HepG2 (cell line): ENCODE results near the gene IL32. TPM values are rescaled to one million over a fixed set of nuclear protein-coding genes. Genes with fewer than 3 reads are reported as not detected.

Experiments used
- CEBPB ChIP-seq: IDR thresholded peaks from 2 replicates; pipeline ENCODE4 v1.6.1; 2011; ENCODE audit warnings: low read depth, low read length, improper control_type of control experiment, borderline replicate concordance
- EP300 ChIP-seq, 3 experiments: sonication (generic) in 1 of 3; formaldehyde crosslinking in 1 of 3; IDR thresholded peaks; 2 replicates each; pipeline versions ENCODE4 v1.5.1 to v1.6.1; 2011 to 2020; ENCODE audit warnings: low read depth in 2 of 3, low read length in 2 of 3, borderline replicate concordance in 1 of 3, improper control_type of control experiment in 1 of 3, mild to moderate bottlenecking in 1 of 3, missing genetic modification reagents in 1 of 3, moderate library complexity in 1 of 3
- FOXA1 ChIP-seq, 2 experiments: fragments of 450-650 bp in 1 of 2; sonication (generic) in 1 of 2; formaldehyde crosslinking in 1 of 2; IDR thresholded peaks; 2 replicates each; pipeline versions ENCODE4 v1.4.0 to v1.6.1; 2016 to 2020; ENCODE audit warnings: missing genetic modification reagents in 1 of 2
- NFIB ChIP-seq: sonication (generic); formaldehyde crosslinking; IDR thresholded peaks from 2 replicates; pipeline ENCODE4 v1.9.0; 2021; ENCODE audit warnings: missing genetic modification reagents, mild to moderate bottlenecking, borderline replicate concordance
- RBFOX2 ChIP-seq: fragments of 200-400 bp; formaldehyde crosslinking; IDR thresholded peaks from 2 replicates; pipeline ENCODE4 v1.6.1; 2017; ENCODE audit warnings: low read depth, mild to moderate bottlenecking, low read length
- TEAD2 ChIP-seq: sonication (generic); formaldehyde crosslinking; IDR thresholded peaks from 2 replicates; pipeline ENCODE4 v1.9.0; 2021; ENCODE audit warnings: missing genetic modification reagents
- TGIF2 ChIP-seq: IDR thresholded peaks from 2 replicates; pipeline ENCODE4 v1.6.1; 2016; ENCODE audit warnings: control low read depth, missing compliant biosample characterization
- ZBTB3 ChIP-seq: sonication (generic); formaldehyde crosslinking; IDR thresholded peaks from 2 replicates; pipeline ENCODE4 v1.4.0; 2020; ENCODE audit warnings: low read depth, mild to moderate bottlenecking, moderate library complexity, missing genetic modification reagents, borderline replicate concordance
- ZFY ChIP-seq: sonication (generic); formaldehyde crosslinking; IDR thresholded peaks from 2 replicates; pipeline ENCODE4 v1.4.0; 2020; ENCODE audit warnings: missing genetic modification reagents
- ZNF17 ChIP-seq: sonication (generic); formaldehyde crosslinking; IDR thresholded peaks from 2 replicates; pipeline ENCODE4 v1.5.0; 2020; ENCODE audit warnings: mild to moderate bottlenecking, missing genetic modification reagents
- ZNF24 ChIP-seq: fragments of 450-650 bp; IDR thresholded peaks from 2 replicates; pipeline ENCODE4 v1.6.1; 2017; ENCODE audit warnings: antibody characterized with exemption, mild to moderate bottlenecking
- ZNF333 ChIP-seq: sonication (generic); formaldehyde crosslinking; IDR thresholded peaks from 2 replicates; pipeline ENCODE4 v1.4.0; 2020; ENCODE audit warnings: mild to moderate bottlenecking, missing genetic modification reagents, borderline replicate concordance
- ZNF501 ChIP-seq: sonication (generic); formaldehyde crosslinking; IDR thresholded peaks from 2 replicates; pipeline ENCODE4 v1.5.1; 2020; ENCODE audit warnings: mild to moderate bottlenecking, moderate library complexity, missing genetic modification reagents
- ZNF547 ChIP-seq: sonication (generic); formaldehyde crosslinking; IDR thresholded peaks from 2 replicates; pipeline ENCODE4 v1.5.1; 2020; ENCODE audit warnings: mild to moderate bottlenecking, missing genetic modification reagents
- ZNF556 ChIP-seq: sonication (generic); formaldehyde crosslinking; IDR thresholded peaks from 2 replicates; pipeline ENCODE4 v1.4.0; 2020; ENCODE audit warnings: mild to moderate bottlenecking, missing genetic modification reagents, borderline replicate concordance
- ZNF614 ChIP-seq: IDR thresholded peaks from 2 replicates; pipeline ENCODE4 v1.6.1; 2018; ENCODE audit warnings: missing biosample characterization, missing genetic modification reagents, inconsistent platforms, borderline replicate concordance
- ZNF746 ChIP-seq: sonication (generic); formaldehyde crosslinking; IDR thresholded peaks from 2 replicates; pipeline ENCODE4 v1.8.0; 2022; ENCODE audit warnings: mild to moderate bottlenecking, missing genetic modification reagents
- ZNF776 ChIP-seq: sonication (generic); formaldehyde crosslinking; IDR thresholded peaks from 2 replicates; pipeline ENCODE4 v1.4.0; 2020; ENCODE audit warnings: mild to moderate bottlenecking, missing genetic modification reagents
- polyA plus RNA-seq, 8 experiments: library from polyadenylated mRNA; depleted of rRNA in 3 of 8; stranded (reverse) in 7 of 8; unstranded in 1 of 8; fragments of >200 nt; fragmentation: Illumina TruSeq in 4 of 8; extraction: Trizol in 4 of 8; gene quantifications; 2 replicates each; pipeline versions ENCODE4 v1.2.1 to v1.2.3, GENCODE V29; 2011 to 2016; ENCODE audit warnings: low read depth in 4 of 8, missing spikeins in 1 of 8, mixed read lengths in 1 of 8; ENCODE audit not compliant: insufficient read depth in 1 of 8
- total RNA-seq, 5 experiments: library from RNA; depleted of rRNA; stranded (reverse); fragments of >200 nt; fragmentation: Illumina TruSeq; extraction: Trizol; gene quantifications; 2 replicates each; pipeline ENCODE4 v1.2.3, GENCODE V29; 2016; ENCODE audit warnings: low read depth in 1 of 5
- TF ChIP-seq, protein P1 (sequence below): sonication (generic); formaldehyde crosslinking; IDR thresholded peaks from 2 replicates; pipeline ENCODE4 v1.8.0; 2022; ENCODE audit warnings: missing genetic modification reagents, mild to moderate bottlenecking, inconsistent platforms, borderline replicate concordance
- TF ChIP-seq, protein P2 (sequence below): IDR thresholded peaks from 2 replicates; pipeline ENCODE4 v1.6.1; 2016; ENCODE audit warnings: missing compliant biosample characterization, missing genetic modification reagents, borderline replicate concordance
- TF ChIP-seq, protein P3 (sequence below): sonication (generic); formaldehyde crosslinking; IDR thresholded peaks from 2 replicates; pipeline ENCODE4 v1.5.1; 2020; ENCODE audit warnings: missing genetic modification reagents, mild to moderate bottlenecking, borderline replicate concordance
- TF ChIP-seq, protein P4 (sequence below): IDR thresholded peaks from 2 replicates; pipeline ENCODE4 v1.6.1; 2016; ENCODE audit warnings: control low read depth
- TF ChIP-seq, protein P5 (sequence below): sonication (generic); formaldehyde crosslinking; IDR thresholded peaks from 2 replicates; pipeline ENCODE4 v1.4.0; 2020; ENCODE audit warnings: low read depth, mild to moderate bottlenecking, missing genetic modification reagents

IL32 gene
- total and polyA plus RNA-seq, 2 of the 13 experiments (the other 11 are each of a cell fraction or from before 2014, with no cell fraction given), result 115 to 165 TPM

DNA sequence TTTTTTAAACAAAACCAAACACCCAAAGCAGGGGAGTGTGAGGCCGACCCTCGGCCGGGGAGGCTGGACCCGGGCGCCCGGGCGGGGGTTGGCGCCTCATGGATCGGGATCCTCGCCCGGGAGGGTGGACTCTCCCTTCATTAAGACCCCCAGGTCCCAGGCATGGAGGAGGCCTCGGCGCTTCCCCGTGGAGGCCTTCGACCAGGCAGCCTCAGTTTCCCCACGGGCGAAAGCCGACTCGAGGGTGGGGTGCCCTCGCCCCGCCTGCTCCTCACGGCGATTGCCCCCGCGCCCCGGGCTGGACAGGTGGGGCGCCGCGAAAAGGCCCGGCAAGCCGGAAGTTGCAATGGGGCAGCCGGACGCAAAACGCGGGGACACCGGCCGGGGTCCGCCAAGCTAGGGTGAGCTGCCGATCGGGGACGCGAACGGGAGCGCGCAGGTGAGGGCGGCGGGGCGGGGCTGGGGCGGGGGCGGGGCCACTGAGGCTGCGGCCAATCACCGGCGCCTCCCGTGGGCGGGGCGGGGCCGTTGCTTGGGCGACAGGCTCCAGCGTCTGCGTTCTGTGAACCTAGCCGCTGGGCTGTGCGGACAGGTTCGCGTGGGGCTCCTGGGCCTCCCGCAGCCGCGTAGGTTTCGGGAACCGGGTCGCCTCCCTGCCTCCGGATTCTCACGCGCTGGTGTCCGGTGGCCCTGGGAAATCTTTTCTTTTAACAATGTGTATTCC, 40.9 kb downstream of the IL32 start (continued):
- TF ChIP-seq, protein P1, sequence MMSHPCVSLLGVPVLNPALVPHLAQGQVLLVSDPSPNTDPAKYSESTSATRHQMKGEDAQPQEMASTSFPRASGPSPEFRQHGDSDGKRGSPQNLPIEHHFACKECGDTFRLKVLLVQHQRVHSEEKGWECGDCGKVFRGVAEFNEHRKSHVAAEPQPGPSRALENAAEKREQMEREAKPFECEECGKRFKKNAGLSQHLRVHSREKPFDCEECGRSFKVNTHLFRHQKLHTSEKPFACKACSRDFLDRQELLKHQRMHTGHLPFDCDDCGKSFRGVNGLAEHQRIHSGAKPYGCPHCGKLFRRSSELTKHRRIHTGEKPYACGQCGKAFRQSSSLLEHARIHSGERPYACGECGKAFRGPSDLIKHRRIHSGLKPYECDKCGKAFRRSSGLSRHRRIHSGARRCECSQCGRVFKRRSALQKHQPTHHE (CRISPR knock-in tag), result 0 out of 2 replicates have a peak, but pooled peaks have one; percentile 53
- TF ChIP-seq, protein P2, sequence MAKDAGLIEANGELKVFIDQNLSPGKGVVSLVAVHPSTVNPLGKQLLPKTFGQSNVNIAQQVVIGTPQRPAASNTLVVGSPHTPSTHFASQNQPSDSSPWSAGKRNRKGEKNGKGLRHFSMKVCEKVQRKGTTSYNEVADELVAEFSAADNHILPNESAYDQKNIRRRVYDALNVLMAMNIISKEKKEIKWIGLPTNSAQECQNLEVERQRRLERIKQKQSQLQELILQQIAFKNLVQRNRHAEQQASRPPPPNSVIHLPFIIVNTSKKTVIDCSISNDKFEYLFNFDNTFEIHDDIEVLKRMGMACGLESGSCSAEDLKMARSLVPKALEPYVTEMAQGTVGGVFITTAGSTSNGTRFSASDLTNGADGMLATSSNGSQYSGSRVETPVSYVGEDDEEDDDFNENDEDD (CRISPR knock-in tag), result peak; percentile 72; the same call in 1 of the 2 replicates
- TF ChIP-seq ZNF24, result no peak
- TF ChIP-seq, protein P3, sequence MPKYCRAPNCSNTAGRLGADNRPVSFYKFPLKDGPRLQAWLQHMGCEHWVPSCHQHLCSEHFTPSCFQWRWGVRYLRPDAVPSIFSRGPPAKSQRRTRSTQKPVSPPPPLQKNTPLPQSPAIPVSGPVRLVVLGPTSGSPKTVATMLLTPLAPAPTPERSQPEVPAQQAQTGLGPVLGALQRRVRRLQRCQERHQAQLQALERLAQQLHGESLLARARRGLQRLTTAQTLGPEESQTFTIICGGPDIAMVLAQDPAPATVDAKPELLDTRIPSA (CRISPR knock-in tag), result no peak
- TF ChIP-seq NFIB (CRISPR knock-in tag), result no peak
- peak; percentile 60; the same call in 1 of the 2 replicates for TF ChIP-seq TGIF2 (CRISPR knock-in tag)
- peak; percentile 44; the same call in 1 of the 2 replicates for TF ChIP-seq ZNF614 (CRISPR knock-in tag)
- peak; percentile 69; the same call in 1 of the 2 replicates for TF ChIP-seq ZNF501 (CRISPR knock-in tag)
- no peak for TF ChIP-seq ZNF17 (CRISPR knock-in tag)
- 0 out of 2 replicates have a peak, but pooled peaks have one; percentile 45 for TF ChIP-seq ZNF746
- TF ChIP-seq TEAD2 (CRISPR knock-in tag), result no peak
- no peak for TF ChIP-seq FOXA1 (IDR thresholded peaks at IDR 0.05)
- TF ChIP-seq FOXA1 (CRISPR knock-in tag; IDR thresholded peaks at IDR 0.05), result no peak
- peak; percentile 28; the same call in 1 of the 2 replicates for TF ChIP-seq CEBPB
- TF ChIP-seq ZNF333 (CRISPR knock-in tag), result peak; percentile 67; the same call in 1 of the 2 replicates
- TF ChIP-seq EP300 (IDR thresholded peaks at IDR 0.05; ENCODE audit: low read depth in 2 of 2, low read length in 2 of 2), result no peak; a peak in 1 of 4 replicates
- TF ChIP-seq EP300 (CRISPR knock-in tag; IDR thresholded peaks at IDR 0.05; ENCODE audit: borderline replicate concordance), result no peak
- peak; percentile 64; the same call in 1 of the 2 replicates for TF ChIP-seq ZNF547 (CRISPR knock-in tag)
- TF ChIP-seq ZFY, result peak; percentile 90
- TF ChIP-seq, protein P4, sequence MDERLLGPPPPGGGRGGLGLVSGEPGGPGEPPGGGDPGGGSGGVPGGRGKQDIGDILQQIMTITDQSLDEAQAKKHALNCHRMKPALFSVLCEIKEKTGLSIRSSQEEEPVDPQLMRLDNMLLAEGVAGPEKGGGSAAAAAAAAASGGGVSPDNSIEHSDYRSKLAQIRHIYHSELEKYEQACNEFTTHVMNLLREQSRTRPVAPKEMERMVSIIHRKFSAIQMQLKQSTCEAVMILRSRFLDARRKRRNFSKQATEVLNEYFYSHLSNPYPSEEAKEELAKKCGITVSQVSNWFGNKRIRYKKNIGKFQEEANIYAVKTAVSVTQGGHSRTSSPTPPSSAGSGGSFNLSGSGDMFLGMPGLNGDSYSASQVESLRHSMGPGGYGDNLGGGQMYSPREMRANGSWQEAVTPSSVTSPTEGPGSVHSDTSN, result no peak
- no peak for TF ChIP-seq ZBTB3 (CRISPR knock-in tag)
- peak; percentile 85; the same call in 1 of the 2 replicates for TF ChIP-seq ZNF556 (CRISPR knock-in tag)
- peak; percentile 94 for TF ChIP-seq RBFOX2
- TF ChIP-seq, protein P5, sequence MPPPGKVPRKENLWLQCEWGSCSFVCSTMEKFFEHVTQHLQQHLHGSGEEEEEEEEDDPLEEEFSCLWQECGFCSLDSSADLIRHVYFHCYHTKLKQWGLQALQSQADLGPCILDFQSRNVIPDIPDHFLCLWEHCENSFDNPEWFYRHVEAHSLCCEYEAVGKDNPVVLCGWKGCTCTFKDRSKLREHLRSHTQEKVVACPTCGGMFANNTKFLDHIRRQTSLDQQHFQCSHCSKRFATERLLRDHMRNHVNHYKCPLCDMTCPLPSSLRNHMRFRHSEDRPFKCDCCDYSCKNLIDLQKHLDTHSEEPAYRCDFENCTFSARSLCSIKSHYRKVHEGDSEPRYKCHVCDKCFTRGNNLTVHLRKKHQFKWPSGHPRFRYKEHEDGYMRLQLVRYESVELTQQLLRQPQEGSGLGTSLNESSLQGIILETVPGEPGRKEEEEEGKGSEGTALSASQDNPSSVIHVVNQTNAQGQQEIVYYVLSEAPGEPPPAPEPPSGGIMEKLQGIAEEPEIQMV, result no peak
- peak; percentile 88; the same call in 1 of the 2 replicates for TF ChIP-seq ZNF776 (CRISPR knock-in tag)
